Body of pancreas (tissue), 4 donors: ENCODE data around the gene FAT3.

Experiments used
- CTCF ChIP-seq, 7 experiments: fragments of 450-650 bp in 4 of 7; fragments of 200-600 bp in 3 of 7; sonication (generic) in 3 of 7; IDR thresholded peaks; one replicate each; pipeline ENCODE4 v1.5.1; 2016 to 2019; ENCODE audit warnings: antibody characterized with exemption in 7 of 7
- POLR2A ChIP-seq, 3 donors: fragments of 450-650 bp; IDR thresholded peaks; one replicate each; pipeline ENCODE4 v1.6.1; 2016; ENCODE audit warnings: antibody characterized with exemption in 3 of 3, mild to moderate bottlenecking in 2 of 3

GRCh38 chr11:92219476-92219875, 5.1 kb upstream of the FAT3 start:
- TF ChIP-seq CTCF (IDR thresholded peaks at IDR 0.05) (no peak), POLR2A (IDR thresholded peaks at IDR 0.05) (no peak)
